Measurements from ENCODE around the gene ATXN1.

Gene ATXN1

GRCh38 chr6:16314296-16314695 lies 447.0 kb downstream of the ATXN1 start:
- no peak for DNase-seq (ENCODE audit: low read depth)
- TF ChIP-seq, protein P1, sequence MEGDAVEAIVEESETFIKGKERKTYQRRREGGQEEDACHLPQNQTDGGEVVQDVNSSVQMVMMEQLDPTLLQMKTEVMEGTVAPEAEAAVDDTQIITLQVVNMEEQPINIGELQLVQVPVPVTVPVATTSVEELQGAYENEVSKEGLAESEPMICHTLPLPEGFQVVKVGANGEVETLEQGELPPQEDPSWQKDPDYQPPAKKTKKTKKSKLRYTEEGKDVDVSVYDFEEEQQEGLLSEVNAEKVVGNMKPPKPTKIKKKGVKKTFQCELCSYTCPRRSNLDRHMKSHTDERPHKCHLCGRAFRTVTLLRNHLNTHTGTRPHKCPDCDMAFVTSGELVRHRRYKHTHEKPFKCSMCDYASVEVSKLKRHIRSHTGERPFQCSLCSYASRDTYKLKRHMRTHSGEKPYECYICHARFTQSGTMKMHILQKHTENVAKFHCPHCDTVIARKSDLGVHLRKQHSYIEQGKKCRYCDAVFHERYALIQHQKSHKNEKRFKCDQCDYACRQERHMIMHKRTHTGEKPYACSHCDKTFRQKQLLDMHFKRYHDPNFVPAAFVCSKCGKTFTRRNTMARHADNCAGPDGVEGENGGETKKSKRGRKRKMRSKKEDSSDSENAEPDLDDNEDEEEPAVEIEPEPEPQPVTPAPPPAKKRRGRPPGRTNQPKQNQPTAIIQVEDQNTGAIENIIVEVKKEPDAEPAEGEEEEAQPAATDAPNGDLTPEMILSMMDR (conservative IDR thresholded peaks at IDR 0.05; ENCODE audit: low read depth, low read length): no peak

DNA sequence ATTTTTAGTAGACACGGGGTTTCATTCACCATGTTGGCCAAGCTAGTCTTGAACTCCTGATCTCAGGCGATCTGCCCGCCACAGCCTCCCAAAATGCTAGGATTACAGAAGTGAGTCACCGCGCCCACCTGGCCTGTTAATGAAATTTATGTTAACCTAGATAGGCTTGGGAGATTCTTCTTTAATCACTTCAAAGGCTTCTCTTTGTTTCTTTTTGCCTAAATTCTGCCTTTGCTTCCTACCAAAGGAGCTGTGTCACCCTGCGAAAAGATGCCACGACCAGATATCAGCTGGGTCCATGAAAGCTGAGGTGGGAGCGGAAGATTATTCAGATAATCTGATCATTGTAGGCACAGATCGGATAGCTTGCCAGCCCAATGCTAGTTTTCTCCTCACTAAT lies 447.5 kb downstream of the ATXN1 start:
- TF ChIP-seq, protein P1 (conservative IDR thresholded peaks at IDR 0.05; ENCODE audit: low read depth, low read length): no peak
- DNase-seq (ENCODE audit: low read depth): no peak
- no peak overlapping the region for H3K4me3 ChIP-seq (ENCODE audit: low read length)

More at GRCh38 chr6:16314296-16314695, 447.0 kb downstream of the ATXN1 start:
- no peak overlapping the region for H3K4me3 ChIP-seq (ENCODE audit: low read length)

GRCh38 chr6:16311763-16312162 lies 449.5 kb downstream of the ATXN1 start:
- TF ChIP-seq, protein P1 (conservative IDR thresholded peaks at IDR 0.05; ENCODE audit: low read depth, low read length): no peak
- no peak overlapping the region for H3K4me3 ChIP-seq (ENCODE audit: low read length)
- no peak for DNase-seq (ENCODE audit: low read depth)

GRCh38 chr6:16306334-16306733 lies 454.9 kb downstream of the ATXN1 start:
- DNase-seq (ENCODE audit: low read depth): no peak
- TF ChIP-seq, protein P1 (conservative IDR thresholded peaks at IDR 0.05; ENCODE audit: low read depth, low read length): no peak
- no peak overlapping the region for H3K4me3 ChIP-seq (ENCODE audit: low read length)

GRCh38 chr6:16305788-16306187 lies 455.5 kb downstream of the ATXN1 start:
- DNase-seq (ENCODE audit: low read depth): no peak
- TF ChIP-seq, protein P1 (conservative IDR thresholded peaks at IDR 0.05; ENCODE audit: low read depth, low read length): no peak
- H3K4me3 ChIP-seq (ENCODE audit: low read length): no peak overlapping the region

GRCh38 chr6:16305246-16305725 lies 456.0 kb downstream of the ATXN1 start:
- TF ChIP-seq, protein P1 (conservative IDR thresholded peaks at IDR 0.05; ENCODE audit: low read depth, low read length): no peak
- no peak for DNase-seq (ENCODE audit: low read depth)
- H3K4me3 ChIP-seq (ENCODE audit: low read length): no peak overlapping the region

DNA sequence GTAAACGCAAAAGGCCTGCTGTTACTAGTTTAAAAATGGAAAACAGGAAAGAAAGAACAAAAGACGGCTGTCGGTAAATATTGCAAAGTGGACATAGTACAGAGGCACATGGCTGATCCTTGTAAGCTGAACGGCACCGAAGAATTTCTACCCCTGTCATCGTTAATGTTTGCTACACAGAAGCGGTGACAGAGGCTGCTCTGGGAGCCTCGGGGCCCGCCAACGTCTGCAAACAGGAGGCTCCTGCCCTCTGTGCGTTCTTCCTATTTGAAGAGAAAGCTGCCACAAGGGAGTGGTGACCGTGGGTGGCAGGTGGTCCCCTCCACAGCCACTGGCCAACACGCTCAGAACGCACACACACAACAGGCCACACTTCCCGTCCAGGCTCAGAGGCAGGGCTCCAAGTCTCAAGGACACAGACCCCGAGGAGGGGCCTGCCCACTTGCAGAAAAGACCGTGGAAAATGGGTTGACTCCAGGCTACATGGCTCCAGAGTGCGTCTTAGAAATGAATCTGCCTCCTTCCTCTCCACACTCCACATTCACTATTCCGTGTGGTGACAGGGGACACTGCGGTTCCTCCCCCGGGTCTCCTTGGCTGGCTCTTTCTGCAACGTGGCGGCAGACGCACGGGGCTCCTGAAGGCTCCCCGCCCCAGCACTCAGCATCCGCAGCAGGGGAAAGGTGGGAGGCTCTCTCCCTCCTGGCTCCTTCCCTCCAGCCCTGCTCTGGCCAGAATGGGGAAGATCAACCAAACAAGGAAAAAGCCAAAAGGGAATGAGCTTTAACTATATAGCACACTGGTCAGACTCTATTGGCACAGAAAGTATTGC lies 458.3 kb downstream of the ATXN1 start:
- no peak for DNase-seq (ENCODE audit: low read depth)
- H3K4me3 ChIP-seq (ENCODE audit: low read length): no peak overlapping the region
- TF ChIP-seq, protein P1 (conservative IDR thresholded peaks at IDR 0.05; ENCODE audit: low read depth, low read length): no peak
